GM19099 (cell line): ENCODE data around the gene NAT8L.

Experiments used
- POLR2A ChIP-seq: IDR thresholded peaks from 3 replicates; pipeline ENCODE4 v1.6.1; 2011; ENCODE audit warnings: low read depth; ENCODE audit not compliant: insufficient read length; ENCODE audit errors: extremely low read depth

Gene NAT8L

GRCh38 chr4:2087170-2087569 is 28.0 kb downstream of the NAT8L start:
- no peak for TF ChIP-seq POLR2A

- TF ChIP-seq POLR2A: no peak
Observed at GRCh38 chr4:2089222-2089621, 30.1 kb downstream of the NAT8L start.

GRCh38 chr4:2090642-2091041 is 31.5 kb downstream of the NAT8L start:
- TF ChIP-seq POLR2A: no peak

- no peak for TF ChIP-seq POLR2A
Observed at GRCh38 chr4:2091990-2092668, 33.0 kb downstream of the NAT8L start.

- no peak for TF ChIP-seq POLR2A
Observed at GRCh38 chr4:2092669-2093053, 33.5 kb downstream of the NAT8L start.

- no peak for TF ChIP-seq POLR2A
Observed at GRCh38 chr4:2093265-2093664, 34.1 kb downstream of the NAT8L start.

- no peak for TF ChIP-seq POLR2A
Observed at GRCh38 chr4:2094545-2094944, 35.4 kb downstream of the NAT8L start.

GRCh38 chr4:2095236-2096072 is 36.3 kb downstream of the NAT8L start:
- TF ChIP-seq POLR2A: no peak

- no peak for TF ChIP-seq POLR2A
Observed at GRCh38 chr4:2096073-2096609, 37.0 kb downstream of the NAT8L start.

- no peak for TF ChIP-seq POLR2A
Observed at GRCh38 chr4:2101346-2102044, 42.4 kb downstream of the NAT8L start.

GRCh38 chr4:2102045-2102883 is 43.1 kb downstream of the NAT8L start:
- TF ChIP-seq POLR2A: no peak

- no peak for TF ChIP-seq POLR2A
Observed at GRCh38 chr4:2103127-2103842, 44.2 kb downstream of the NAT8L start.

GRCh38 chr4:2103843-2104547 is 44.9 kb downstream of the NAT8L start:
- TF ChIP-seq POLR2A: no peak
